PC-9 (cell line): ENCODE results near the gene IGF2R. TPM values are rescaled to one million over a fixed set of nuclear protein-coding genes. Genes with fewer than 3 reads are reported as not detected.

Source experiments
- BruUV-seq: library from RNA; stranded (reverse); fragments of 400-500 nt; replicated peaks from 2 replicates; lab custom pipeline; 2021; lab: Mats Ljungman, UMichigan
- CTCF ChIA-PET: fragments of 300-600 bp; sonication (Branson Sonifier 250); formaldehyde crosslinking; loops from one replicate; lab custom pipeline; 2022; ENCODE audit warnings: antibody characterized with exemption; lab: Charles Lee
- POLR2A ChIA-PET: fragments of 300-600 bp; sonication (Branson Sonifier 250); formaldehyde crosslinking; loops from one replicate; lab custom pipeline; 2022; ENCODE audit warnings: antibody characterized with exemption; ENCODE audit not compliant: unreplicated experiment; lab: Charles Lee
- DNase-seq, 2 experiments: peaks; one replicate each; pipeline versions ENCODE4 v3.0.0 to v3.0.0-alpha.2; 2015 to 2022; ENCODE audit warnings: mixed read lengths in 1 of 2
- H2AFZ ChIP-seq: fragments of 200-600 bp; sonication (generic); 2 replicates; pipeline ENCODE4 v1.8.1; 2017; ENCODE audit warnings: antibody characterized with exemption
- H3F3A ChIP-seq: fragments of 200-600 bp; sonication (generic); 2 replicates; pipeline ENCODE4 v1.8.1; 2017; ENCODE audit warnings: antibody characterized with exemption, mild to moderate bottlenecking, low read depth; ENCODE audit not compliant: insufficient read depth
- H3K27ac ChIP-seq: fragments of 200-600 bp; sonication (generic); 2 replicates; pipeline ENCODE4 v1.6.1; 2016; ENCODE audit warnings: mixed run types
- H3K27me3 ChIP-seq: fragments of 200-600 bp; sonication (generic); 2 replicates; pipeline ENCODE4 v1.6.1; 2016; ENCODE audit warnings: low read depth, mixed run types; ENCODE audit not compliant: insufficient read depth
- H3K36me3 ChIP-seq: fragments of 200-600 bp; sonication (generic); 2 replicates; pipeline ENCODE4 v1.6.1; 2016; ENCODE audit warnings: low read depth, mixed run types
- H3K4me1 ChIP-seq: fragments of 200-600 bp; sonication (generic); replicated peaks from 2 replicates; pipeline ENCODE4 v1.6.1; 2016; ENCODE audit warnings: mixed run types; ENCODE audit not compliant: insufficient read depth
- H3K4me2 ChIP-seq: fragments of 200-600 bp; sonication (generic); 2 replicates; pipeline ENCODE4 v1.6.1; 2017; ENCODE audit warnings: mixed run types
- H3K4me3 ChIP-seq: fragments of 200-600 bp; sonication (generic); 2 replicates; pipeline ENCODE4 v1.6.1; 2016; ENCODE audit warnings: mixed run types
- H3K79me2 ChIP-seq: fragments of 200-600 bp; sonication (generic); 2 replicates; pipeline ENCODE4 v1.6.1; 2017; ENCODE audit warnings: low read depth, mixed run types
- H3K9me2 ChIP-seq: fragments of 200-600 bp; sonication (generic); 2 replicates; pipeline ENCODE4 v1.8.1; 2017; ENCODE audit warnings: mild to moderate bottlenecking; ENCODE audit not compliant: insufficient read depth
- H3K9me3 ChIP-seq: fragments of 200-600 bp; sonication (generic); 2 replicates; pipeline ENCODE4 v1.8.1; 2016; ENCODE audit warnings: low read depth; ENCODE audit not compliant: insufficient read depth
- H4K20me1 ChIP-seq: fragments of 200-600 bp; sonication (generic); 2 replicates; pipeline ENCODE4 v1.8.1; 2017; ENCODE audit not compliant: insufficient read depth
- CTCF ChIP-seq: fragments of 200-600 bp; sonication (generic); conservative IDR thresholded peaks from 2 replicates; pipeline ENCODE4 v1.6.1; 2017; ENCODE audit warnings: mixed run types, antibody characterized with exemption, mild to moderate bottlenecking, moderate library complexity
- EZH2 ChIP-seq: fragments of 200-600 bp; sonication (generic); IDR thresholded peaks from 2 replicates; pipeline ENCODE4 v1.8.0; 2017; ENCODE audit warnings: antibody characterized with exemption, low read depth
- intact Hi-C: fragments of 100-400 bp; cut with micrococcal nuclease; formaldehyde crosslinking; loops from one replicate; pipeline ENCODE4 v1.10.0; 2022; ENCODE audit not compliant: unreplicated experiment
- total RNA-seq: library from RNA; stranded (reverse); gene quantifications from 2 replicates; pipeline ENCODE4 v1.2.3, GENCODE V29; 2021

The IGF2R gene
- total RNA-seq, 1 experiment from 2014 or later, result 53.1 TPM

- ChIA-PET CTCF (no interaction called here), POLR2A (no interaction called here)
- no peak for TF ChIP-seq CTCF
- TF ChIP-seq EZH2, result no peak
- H3K27ac ChIP-seq, result no peak overlapping the region
- H3F3A ChIP-seq, result no peaks in the 10 kb centered on the region
- H2AFZ ChIP-seq, result no peak overlapping the region
- BruUV-seq, result no TSS peak
- H3K4me3 ChIP-seq, result no peak overlapping the region
- H3K9me2 ChIP-seq, result no peaks in the 10 kb centered on the region
- no peaks in the 10 kb centered on the region for H3K4me1 ChIP-seq
- no peaks in the 10 kb centered on the region for H3K79me2 ChIP-seq
- H3K27me3 ChIP-seq, result no peaks in the 10 kb centered on the region
- H4K20me1 ChIP-seq, result no peaks in the 10 kb centered on the region
- no peaks in the 10 kb centered on the region; the same call in 1 of the 2 replicates for H3K36me3 ChIP-seq
- no peak for DNase-seq
- H3K4me2 ChIP-seq, result no peak overlapping the region
- H3K9me3 ChIP-seq, result no peaks in the 10 kb centered on the region
- intact Hi-C loops, result no loop called here
Observed at GRCh38 chr6:160055378-160055777, 86.5 kb downstream of the IGF2R start.

GRCh38 chr6:160055813-160056212, 86.9 kb downstream of the IGF2R start:
- Histone ChIP-seq H3K9me3 (no peaks in the 10 kb centered on the region), H3K36me3 (peaks cover 4% of the 10 kb centered on the region; the same call in 1 of the 2 replicates), H3K4me3 (no peak overlapping the region), H3K4me2 (no peak overlapping the region), H2AFZ (no peak overlapping the region), H3F3A (no peaks in the 10 kb centered on the region), H3K79me2 (no peaks in the 10 kb centered on the region), H3K4me1 (no peaks in the 10 kb centered on the region), H3K27ac (no peak overlapping the region), H3K9me2 (no peaks in the 10 kb centered on the region), H4K20me1 (no peaks in the 10 kb centered on the region), H3K27me3 (no peaks in the 10 kb centered on the region)
- no peak for TF ChIP-seq CTCF
- TF ChIP-seq EZH2, result no peak
- ChIA-PET CTCF (no interaction called here), POLR2A (no interaction called here)
- intact Hi-C loops, result no loop called here
- no TSS peak for BruUV-seq
- no peak for DNase-seq

- ChIA-PET CTCF (no interaction called here), POLR2A (no interaction called here)
- no peak overlapping the region for H3K27ac ChIP-seq
- intact Hi-C loops, result no loop called here
- H3K79me2 ChIP-seq, result no peaks in the 10 kb centered on the region
- H3K4me3 ChIP-seq, result no peak overlapping the region
- BruUV-seq, result no TSS peak
- no peaks in the 10 kb centered on the region for H3K27me3 ChIP-seq
- H3K4me1 ChIP-seq, result no peaks in the 10 kb centered on the region
- peaks cover 6% of the 10 kb centered on the region; the same call in 1 of the 2 replicates for H3K36me3 ChIP-seq
- H3F3A ChIP-seq, result no peaks in the 10 kb centered on the region
- H3K9me2 ChIP-seq, result no peaks in the 10 kb centered on the region
- no peaks in the 10 kb centered on the region for H3K9me3 ChIP-seq
- TF ChIP-seq EZH2 (no peak), CTCF (no peak)
- no peak overlapping the region for H2AFZ ChIP-seq
- H4K20me1 ChIP-seq, result no peaks in the 10 kb centered on the region
- no peak overlapping the region for H3K4me2 ChIP-seq
- DNase-seq, result no peak
Observed at GRCh38 chr6:160057080-160057479, 88.2 kb downstream of the IGF2R start.
